ENCODE results near the gene DOK5.

The DOK5 gene

DNA sequence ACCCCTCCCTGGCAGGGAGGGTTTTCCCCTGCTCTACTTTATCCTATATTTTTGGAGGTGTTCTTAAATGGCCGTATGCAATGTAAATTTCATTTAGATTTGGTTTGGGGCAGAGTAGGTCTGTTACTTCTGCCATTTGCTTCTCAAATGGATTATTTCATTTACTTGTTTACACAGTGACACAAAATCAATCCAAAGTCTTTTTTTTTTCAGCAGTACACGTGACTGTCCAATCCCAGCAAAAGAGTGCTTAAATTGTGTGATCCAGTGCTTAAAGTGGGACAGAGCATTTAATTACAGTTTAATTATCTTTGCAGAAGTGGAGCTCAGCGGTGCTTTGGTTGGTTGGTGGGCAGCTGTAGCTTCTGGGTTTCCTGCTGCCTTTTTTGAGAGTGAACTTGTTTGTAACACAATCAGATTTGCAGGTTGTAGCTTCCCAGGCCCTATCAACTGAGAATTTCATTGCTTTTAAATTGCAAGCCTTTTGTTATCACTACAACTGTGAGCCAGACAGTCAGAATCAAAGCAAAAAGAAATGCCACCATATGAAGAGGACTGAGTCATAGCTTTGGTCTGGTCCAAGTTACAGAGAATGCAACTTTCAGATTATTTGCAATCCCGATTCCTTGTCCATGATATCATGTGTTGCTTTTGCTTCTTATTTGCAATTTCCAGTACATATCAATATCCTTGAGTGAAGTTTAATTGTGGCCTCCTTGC is 216.9 kb downstream of the DOK5 start:
- no peak for DNase-seq (ENCODE audit: low read depth, low spot score)

GRCh38 chr20:54694516-54694915 is 219.1 kb downstream of the DOK5 start:
- no peak for DNase-seq (ENCODE audit: low read depth, low spot score)

DNA sequence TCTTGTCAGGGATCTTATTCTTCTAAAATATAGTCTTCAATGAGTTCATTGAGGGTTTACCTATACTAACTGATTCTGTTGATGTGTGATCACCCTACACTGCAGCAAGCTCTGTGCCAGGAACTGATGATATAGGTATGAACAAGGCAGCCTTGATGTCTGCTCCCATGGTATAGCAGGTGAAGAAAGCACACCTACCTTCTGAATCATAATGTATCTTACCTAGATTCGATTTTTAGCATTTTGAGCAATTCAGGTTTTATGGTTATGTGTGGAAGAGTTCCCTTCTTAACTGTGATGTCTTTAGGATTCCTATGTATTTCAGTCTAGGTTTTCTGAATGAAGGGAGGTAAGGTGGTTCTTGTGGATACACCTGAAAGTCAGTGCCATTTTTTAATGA is 223.0 kb downstream of the DOK5 start:
- no peak for DNase-seq (ENCODE audit: low read depth, low spot score)
